Sigmoid colon (tissue), 4 donors: ENCODE results near the gene VSIG10L.

Experiments used
- CTCF ChIP-seq, 4 experiments: fragments of 450-650 bp in 3 of 4; fragments of 200-600 bp in 1 of 4; IDR thresholded peaks; one replicate each; pipeline ENCODE4 v1.5.1; 2016 to 2019; ENCODE audit warnings: antibody characterized with exemption in 4 of 4, mild to moderate bottlenecking in 3 of 4, moderate library complexity in 2 of 4
- EP300 ChIP-seq, 4 donors: sonication (generic); formaldehyde crosslinking; IDR thresholded peaks; one replicate each; pipeline ENCODE4 v1.6.1; 2017; ENCODE audit warnings: antibody characterized with exemption in 4 of 4
- POLR2A ChIP-seq, 2 donors: fragments of 450-650 bp; IDR thresholded peaks; one replicate each; pipeline ENCODE4 v1.6.1; 2016; ENCODE audit warnings: antibody characterized with exemption in 2 of 2, mild to moderate bottlenecking in 2 of 2, moderate library complexity in 2 of 2
- POLR2AphosphoS5 ChIP-seq, 4 donors: sonication (generic); formaldehyde crosslinking; IDR thresholded peaks; one replicate each; pipeline ENCODE4 v1.6.1; 2017; ENCODE audit warnings: antibody characterized with exemption in 4 of 4

GRCh38 chr19:51357952-51358351 lies 16.0 kb upstream of the VSIG10L start:
- no peak for TF ChIP-seq CTCF (IDR thresholded peaks at IDR 0.05)
- no peak for TF ChIP-seq POLR2A (IDR thresholded peaks at IDR 0.05)
- no peak for TF ChIP-seq POLR2AphosphoS5 (IDR thresholded peaks at IDR 0.05)
- TF ChIP-seq EP300 (IDR thresholded peaks at IDR 0.05), result no peak
